OCI-LY1 (cell line): ENCODE measurements around the gene SEMA3F.

ENCODE experiments used
- H2AFZ ChIP-seq: fragments of 200-600 bp; sonication (generic), shearing (Covaris generic); 2 replicates; pipeline ENCODE4 v1.6.0; 2014; ENCODE audit warnings: antibody characterized with exemption, mild to moderate bottlenecking, low read length
- H3F3A ChIP-seq: fragments of 200-600 bp; sonication (generic), shearing (Covaris generic); 2 replicates; pipeline ENCODE4 v1.6.0; 2014; ENCODE audit warnings: mild to moderate bottlenecking, antibody characterized with exemption, low read length, moderate library complexity; ENCODE audit not compliant: insufficient read depth
- H3K27ac ChIP-seq: fragments of 200-600 bp; sonication (generic); 2 replicates; pipeline ENCODE4 v1.5.1; 2014; ENCODE audit warnings: low read length, mixed run types, mild to moderate bottlenecking, low read depth; ENCODE audit not compliant: poor library complexity, severe bottlenecking
- H3K27me3 ChIP-seq: fragments of 200-600 bp; sonication (generic); 2 replicates; pipeline ENCODE4 v1.6.0; 2014; ENCODE audit warnings: antibody characterized with exemption, mild to moderate bottlenecking, low read length, moderate library complexity; ENCODE audit not compliant: insufficient read depth
- H3K36me3 ChIP-seq: fragments of 200-600 bp; sonication (generic); 2 replicates; pipeline ENCODE4 v1.6.1; 2014; ENCODE audit warnings: mild to moderate bottlenecking, antibody characterized with exemption, low read length, moderate library complexity, mixed read lengths; ENCODE audit not compliant: insufficient read depth
- H3K4me1 ChIP-seq: fragments of 200-600 bp; sonication (generic); 2 replicates; pipeline ENCODE4 v1.5.1; 2014; ENCODE audit warnings: mild to moderate bottlenecking, low read length, moderate library complexity; ENCODE audit not compliant: insufficient read depth, severe bottlenecking
- H3K4me2 ChIP-seq: fragments of 200-600 bp; sonication (generic), shearing (Covaris generic); 2 replicates; pipeline ENCODE4 v1.6.1; 2014; ENCODE audit warnings: low read length
- H3K4me3 ChIP-seq: fragments of 200-600 bp; sonication (generic); 2 replicates; pipeline ENCODE4 v1.5.1; 2014; ENCODE audit warnings: low read length, low read depth, mild to moderate bottlenecking, mixed read lengths; ENCODE audit not compliant: poor library complexity, severe bottlenecking
- H3K79me2 ChIP-seq: fragments of 200-600 bp; shearing (Covaris generic); 2 replicates; pipeline ENCODE4 v1.6.1; 2016; ENCODE audit warnings: mixed run types, low read length, mixed read lengths; ENCODE audit not compliant: insufficient read depth
- H3K9ac ChIP-seq: fragments of 200-600 bp; sonication (generic), shearing (Covaris generic); 2 replicates; pipeline ENCODE4 v1.6.1; 2014; ENCODE audit warnings: mild to moderate bottlenecking, low read length, mixed read lengths
- H3K9me2 ChIP-seq: fragments of 200-600 bp; sonication (generic), shearing (Covaris generic); 2 replicates; pipeline ENCODE4 v1.6.1; 2014; ENCODE audit warnings: low read depth, mild to moderate bottlenecking, low read length, mixed read lengths
- H3K9me3 ChIP-seq: fragments of 200-600 bp; shearing (Covaris generic); 2 replicates; pipeline ENCODE4 v1.6.1; 2014; ENCODE audit warnings: low read length, mixed read lengths
- H4K20me1 ChIP-seq: fragments of 200-600 bp; sonication (generic), shearing (Covaris generic); 2 replicates; pipeline ENCODE4 v1.6.0; 2016; ENCODE audit warnings: mild to moderate bottlenecking, low read length; ENCODE audit not compliant: insufficient read depth
- CTCF ChIP-seq: fragments of 200-600 bp; sonication (generic), shearing (Covaris generic); IDR thresholded peaks from 2 replicates; pipeline ENCODE4 v1.5.1; 2017; ENCODE audit warnings: mild to moderate bottlenecking, antibody characterized with exemption, low read length, moderate library complexity, mixed read lengths
- EZH2 ChIP-seq: fragments of 200-600 bp; sonication (generic), shearing (Covaris generic); IDR thresholded peaks from 2 replicates; pipeline ENCODE4 v1.8.0; 2017; ENCODE audit warnings: borderline replicate concordance, mixed run types, mild to moderate bottlenecking, antibody characterized with exemption, low read length, moderate library complexity, mixed read lengths

SEMA3F gene

DNA sequence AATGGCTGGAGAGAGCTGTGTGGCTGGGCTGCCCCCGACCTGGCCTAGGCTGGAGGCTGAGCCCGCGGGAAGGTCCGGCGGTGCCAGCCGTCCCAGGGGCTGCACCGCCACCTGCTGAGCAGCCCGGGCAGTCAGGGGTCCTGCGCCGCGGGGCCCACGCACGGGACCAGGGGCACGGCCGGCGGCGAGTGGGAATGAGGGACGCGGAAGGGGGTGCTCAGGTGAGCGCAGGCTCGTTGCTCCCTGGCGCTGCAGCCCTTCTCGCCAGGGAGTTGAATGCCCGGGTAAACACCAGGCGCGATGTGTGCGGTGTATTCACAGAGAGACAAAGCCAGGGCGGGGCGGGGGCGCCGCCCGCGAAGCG, 666 bp upstream of the SEMA3F start:
- H3K36me3 ChIP-seq = no peaks in the 10 kb centered on the region
- no peak overlapping the region for H3K27ac ChIP-seq
- H3K4me1 ChIP-seq = peaks cover 9% of the 10 kb centered on the region
- peak overlapping the region; percentile 22; the same call in 1 of the 2 replicates for H3K9ac ChIP-seq
- H3K9me2 ChIP-seq = no peaks in the 10 kb centered on the region
- no peaks in the 10 kb centered on the region for H3F3A ChIP-seq
- peak; percentile 40; the same call in 1 of the 2 replicates for TF ChIP-seq CTCF
- TF ChIP-seq EZH2 = no peak
- H3K4me3 ChIP-seq = peak overlapping the region; percentile 63
- H3K79me2 ChIP-seq = no peaks in the 10 kb centered on the region
- H3K4me2 ChIP-seq = peak overlapping the region; percentile 93
- no peaks in the 10 kb centered on the region for H4K20me1 ChIP-seq
- peaks cover 15% of the 10 kb centered on the region; the same call in 1 of the 2 replicates for H3K27me3 ChIP-seq
- H3K9me3 ChIP-seq = no peaks in the 10 kb centered on the region
- no peak overlapping the region for H2AFZ ChIP-seq

GRCh38 chr3:50155491-50155878, 361 bp downstream of the SEMA3F start:
- no peak for TF ChIP-seq CTCF
- no peak for TF ChIP-seq EZH2
- Histone ChIP-seq H2AFZ (no peak overlapping the region), H3K9ac (no peak overlapping the region), H3K9me3 (no peaks in the 10 kb centered on the region), H3K4me2 (peak overlapping the region; percentile 93; the same call in 1 of the 2 replicates), H3K27me3 (peaks cover 15% of the 10 kb centered on the region; the same call in 1 of the 2 replicates), H3K4me3 (peak overlapping the region; percentile 63), H3K36me3 (no peaks in the 10 kb centered on the region), H4K20me1 (no peaks in the 10 kb centered on the region), H3K4me1 (peaks cover 9% of the 10 kb centered on the region), H3K79me2 (no peaks in the 10 kb centered on the region), H3F3A (no peaks in the 10 kb centered on the region), H3K9me2 (no peaks in the 10 kb centered on the region), H3K27ac (no peak overlapping the region)

GRCh38 chr3:50155891-50156290, 767 bp downstream of the SEMA3F start:
- no peaks in the 10 kb centered on the region for H3K79me2 ChIP-seq
- H3K9me2 ChIP-seq = no peaks in the 10 kb centered on the region
- H3K4me1 ChIP-seq = peaks cover 9% of the 10 kb centered on the region
- no peaks in the 10 kb centered on the region for H3F3A ChIP-seq
- H3K4me3 ChIP-seq = no peak overlapping the region
- H3K9me3 ChIP-seq = no peaks in the 10 kb centered on the region
- peaks cover 17% of the 10 kb centered on the region; the same call in 1 of the 2 replicates for H3K27me3 ChIP-seq
- H3K4me2 ChIP-seq = 0 out of 2 replicates have a peak overlapping the region, but pooled peaks have one; percentile 93
- no peak for TF ChIP-seq CTCF
- TF ChIP-seq EZH2 = no peak
- no peaks in the 10 kb centered on the region for H3K36me3 ChIP-seq
- no peak overlapping the region for H2AFZ ChIP-seq
- no peak overlapping the region for H3K9ac ChIP-seq
- no peak overlapping the region for H3K27ac ChIP-seq
- no peaks in the 10 kb centered on the region for H4K20me1 ChIP-seq
